Ureter (tissue), 1 donor: ENCODE results near the gene RNF11. TPM values are rescaled to one million over a fixed set of nuclear protein-coding genes. Genes with fewer than 3 reads are reported as not detected.

Source experiments
- DNase-seq: peaks from one replicate; pipeline ENCODE4 v3.0.0-alpha.2; 2020; ENCODE audit warnings: low spot score
- total RNA-seq: library from RNA; stranded (reverse); gene quantifications from one replicate; pipeline ENCODE4 v1.2.4, GENCODE V29; 2023
- donor health status: DM: yes; HTN: yes; CAD: no.

The RNF11 gene
- total RNA-seq, 1 donor from 2014 or later: 124 TPM

- no peak for DNase-seq
Observed at GRCh38 chr1:51295926-51296325, 59.9 kb downstream of the RNF11 start.

- peak; percentile 89 for DNase-seq
Observed at GRCh38 chr1:51296383-51297357, 60.6 kb downstream of the RNF11 start.

GRCh38 chr1:51297401-51298321, 61.6 kb downstream of the RNF11 start:
- no peak for DNase-seq

- no peak for DNase-seq
Observed at GRCh38 chr1:51298322-51298705, 62.2 kb downstream of the RNF11 start.

- DNase-seq: no peak
Observed at GRCh38 chr1:51299185-51299885, 63.3 kb downstream of the RNF11 start.

GRCh38 chr1:51299981-51300670, 64.1 kb downstream of the RNF11 start:
- no peak for DNase-seq

- DNase-seq: no peak
Observed at GRCh38 chr1:51301152-51301843, 65.2 kb downstream of the RNF11 start.

GRCh38 chr1:51301844-51302162, 65.7 kb downstream of the RNF11 start:
- no peak for DNase-seq

GRCh38 chr1:51302270-51302669, 66.2 kb downstream of the RNF11 start:
- no peak for DNase-seq

GRCh38 chr1:51302746-51303145, 66.7 kb downstream of the RNF11 start:
- DNase-seq: no peak

- no peak for DNase-seq
Observed at GRCh38 chr1:51303315-51303714, 67.2 kb downstream of the RNF11 start.

GRCh38 chr1:51303751-51304251, 67.7 kb downstream of the RNF11 start:
- no peak for DNase-seq

GRCh38 chr1:51304360-51304759, 68.3 kb downstream of the RNF11 start:
- no peak for DNase-seq

- no peak for DNase-seq
Observed at GRCh38 chr1:51305371-51305823, 69.3 kb downstream of the RNF11 start.

GRCh38 chr1:51306950-51307349, 70.9 kb downstream of the RNF11 start:
- DNase-seq: no peak

- DNase-seq: no peak
Observed at GRCh38 chr1:51308636-51309035, 72.6 kb downstream of the RNF11 start.

- DNase-seq: no peak
Observed at GRCh38 chr1:51309291-51309690, 73.2 kb downstream of the RNF11 start.

GRCh38 chr1:51310871-51311613, 75.0 kb downstream of the RNF11 start:
- no peak for DNase-seq

GRCh38 chr1:51311826-51312225, 75.8 kb downstream of the RNF11 start:
- no peak for DNase-seq

- no peak for DNase-seq
Observed at GRCh38 chr1:51312718-51313117, 76.6 kb downstream of the RNF11 start.
